HG02610 (cell line): ENCODE measurements around the gene TNNT3.

ENCODE experiments used
- ATAC-seq: cut with Tn5 transposase; IDR thresholded peaks from one replicate; pipeline ENCODE4 v1.9.1; 2021; ENCODE audit warnings: mild to moderate bottlenecking, moderate library complexity; ENCODE audit not compliant: unreplicated experiment

The TNNT3 gene

DNA sequence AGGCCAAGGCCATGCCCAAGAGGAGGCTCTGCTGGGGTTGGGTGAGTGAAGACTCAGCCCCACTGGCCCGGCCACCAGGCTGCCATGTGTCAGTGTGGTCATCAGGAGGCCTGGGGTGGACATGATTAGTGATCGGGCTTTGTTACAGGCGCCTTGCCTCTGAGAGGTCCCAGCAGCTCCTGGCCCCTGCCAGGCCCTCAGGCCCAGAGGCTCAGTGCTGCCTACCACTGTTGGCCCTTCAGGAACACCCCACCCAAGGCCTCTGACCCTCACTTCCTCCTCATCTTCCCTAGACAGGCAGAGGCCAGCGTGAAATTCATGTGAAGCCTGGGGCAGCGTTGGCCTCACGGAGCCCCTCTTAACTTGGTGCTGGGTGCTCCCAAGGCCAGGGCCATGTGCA, 29.8 kb downstream of the TNNT3 start:
- ATAC-seq = no peak

DNA sequence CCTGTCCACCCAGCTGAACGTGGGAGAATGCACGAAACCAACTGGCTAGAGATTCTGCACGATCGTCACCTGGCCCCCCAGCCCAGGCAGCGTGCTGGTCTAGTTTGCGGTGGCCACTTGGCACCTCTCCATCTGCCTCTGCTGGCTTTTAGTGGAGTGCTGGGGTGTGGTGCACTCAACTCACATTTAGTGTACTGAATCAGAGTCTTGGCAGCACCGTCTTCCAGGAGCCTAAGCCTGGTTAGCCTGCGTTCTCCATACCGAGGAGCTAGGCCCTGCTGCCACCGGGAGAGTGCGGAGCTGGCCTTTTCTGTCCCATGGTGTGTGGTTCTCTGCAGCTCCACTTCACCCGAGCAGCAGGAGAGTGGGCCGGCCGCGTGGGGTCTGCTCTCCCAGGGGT, 30.4 kb downstream of the TNNT3 start:
- no peak for ATAC-seq

DNA sequence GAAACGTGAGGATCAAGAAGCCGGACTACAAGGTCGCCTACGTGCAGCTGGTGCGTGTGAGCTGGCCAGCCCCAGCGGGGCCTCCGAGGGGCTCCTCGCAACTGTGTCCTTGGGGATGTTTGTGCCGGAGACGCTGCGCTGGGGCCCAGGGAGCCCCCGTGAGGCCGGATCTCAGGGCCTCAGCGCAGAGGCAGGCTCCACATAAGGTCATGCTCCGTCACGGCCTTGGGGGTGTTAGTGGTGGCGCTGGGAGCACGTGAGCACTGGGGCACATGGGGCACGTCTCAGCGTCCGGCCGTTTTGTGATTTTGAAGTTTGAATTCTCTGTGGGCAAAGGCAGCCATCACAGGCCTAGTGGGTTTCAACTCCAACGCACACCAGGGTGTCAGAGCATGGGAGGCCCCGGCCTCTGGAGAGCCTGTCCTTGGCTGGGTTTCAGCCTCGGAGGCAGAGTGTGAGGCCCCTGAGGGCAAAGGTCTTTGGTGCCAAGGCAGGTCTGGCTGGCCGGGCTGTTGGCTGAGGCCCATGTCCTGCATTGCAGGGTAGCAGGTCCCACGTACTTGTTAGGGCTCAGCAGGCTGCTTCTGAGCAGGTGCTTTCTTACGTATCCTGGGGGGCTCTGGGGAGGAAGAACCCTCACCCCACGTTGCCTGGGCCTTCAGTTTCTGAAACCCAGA, 33.4 kb downstream of the TNNT3 start:
- ATAC-seq = no peak

GRCh38 chr11:1953489-1954266, 34.2 kb downstream of the TNNT3 start:
- ATAC-seq = no peak

GRCh38 chr11:1958367-1958766, 38.9 kb downstream of the TNNT3 start:
- no peak for ATAC-seq

DNA sequence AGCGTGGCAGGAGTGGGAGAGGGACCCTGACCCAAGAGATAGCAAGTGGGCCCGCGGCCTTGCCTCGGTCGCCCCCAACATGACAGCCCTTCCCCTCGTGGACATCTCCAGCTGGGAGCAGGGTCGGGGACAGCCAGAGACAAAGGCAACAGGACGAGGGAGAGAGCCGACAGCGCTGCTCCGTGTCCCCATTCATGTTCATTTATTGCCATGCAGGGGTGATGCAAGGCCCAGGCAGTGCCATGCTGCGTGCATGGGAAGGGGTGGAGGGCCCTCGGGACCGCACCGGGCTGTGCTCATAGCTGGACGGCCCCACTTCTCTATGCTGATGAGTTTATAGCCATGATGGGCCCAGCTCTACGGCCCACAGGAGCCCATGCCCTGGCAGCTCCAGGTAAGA, 40.3 kb downstream of the TNNT3 start:
- no peak for ATAC-seq

DNA sequence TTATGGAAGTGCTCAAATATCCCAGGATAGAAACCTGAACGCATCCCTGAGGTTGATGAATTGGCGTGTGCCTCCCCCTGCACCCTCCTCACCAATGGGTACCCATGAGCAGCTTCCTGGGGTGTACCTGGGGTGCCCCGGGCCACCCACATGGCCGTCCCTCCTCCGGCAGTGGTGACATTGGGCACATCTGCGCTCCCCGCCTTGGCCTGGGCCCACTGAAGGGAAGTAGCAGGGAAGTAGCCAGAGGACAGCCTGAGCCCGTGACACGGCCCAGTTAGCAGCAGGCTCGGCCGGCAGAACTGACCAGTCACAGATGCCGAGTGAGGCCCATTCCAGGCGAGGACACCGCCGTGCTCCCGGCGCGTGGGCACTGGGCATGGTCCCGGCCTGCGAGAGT, 44.4 kb downstream of the TNNT3 start:
- ATAC-seq = no peak

DNA sequence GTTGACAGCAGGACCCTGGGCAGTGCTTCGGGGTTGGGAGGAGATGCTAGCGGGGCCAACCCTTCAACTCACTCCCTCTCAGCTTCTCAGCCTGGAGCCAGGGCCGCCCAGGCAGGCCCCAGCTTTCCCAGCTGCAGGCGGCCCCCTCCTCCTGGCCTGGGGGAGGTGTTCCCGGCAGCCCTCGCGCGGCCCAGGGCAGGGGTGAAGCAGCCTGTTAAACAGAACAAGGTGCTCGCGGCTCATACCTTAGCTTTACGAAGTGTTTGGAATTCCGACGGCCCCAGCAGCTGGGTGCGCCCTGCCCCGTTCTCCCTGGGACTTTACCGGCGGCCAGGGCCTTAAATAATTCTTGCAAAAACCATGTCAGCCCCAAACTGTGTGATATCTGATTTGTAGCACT, 44.8 kb downstream of the TNNT3 start:
- ATAC-seq = no peak

DNA sequence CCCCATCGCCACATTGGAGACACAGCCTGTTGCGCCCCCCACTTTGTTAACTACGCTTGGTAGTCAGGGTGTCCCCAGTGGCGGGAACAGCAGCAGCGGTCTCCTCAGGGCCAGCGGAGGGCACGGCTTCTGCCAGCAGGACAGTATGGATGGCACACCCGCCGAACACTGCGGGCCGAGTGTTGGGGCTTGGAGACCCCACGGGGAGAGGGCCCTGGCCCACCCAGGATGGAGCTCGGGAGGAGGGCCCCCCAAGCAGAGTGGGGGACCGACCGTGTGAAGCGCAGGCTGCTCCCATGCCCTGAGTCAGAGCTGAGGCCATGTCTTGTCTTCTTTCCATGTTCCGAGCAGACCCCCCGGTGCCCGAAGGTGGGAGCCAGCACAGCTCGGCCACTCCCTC, 45.5 kb downstream of the TNNT3 start:
- ATAC-seq = no peak

DNA sequence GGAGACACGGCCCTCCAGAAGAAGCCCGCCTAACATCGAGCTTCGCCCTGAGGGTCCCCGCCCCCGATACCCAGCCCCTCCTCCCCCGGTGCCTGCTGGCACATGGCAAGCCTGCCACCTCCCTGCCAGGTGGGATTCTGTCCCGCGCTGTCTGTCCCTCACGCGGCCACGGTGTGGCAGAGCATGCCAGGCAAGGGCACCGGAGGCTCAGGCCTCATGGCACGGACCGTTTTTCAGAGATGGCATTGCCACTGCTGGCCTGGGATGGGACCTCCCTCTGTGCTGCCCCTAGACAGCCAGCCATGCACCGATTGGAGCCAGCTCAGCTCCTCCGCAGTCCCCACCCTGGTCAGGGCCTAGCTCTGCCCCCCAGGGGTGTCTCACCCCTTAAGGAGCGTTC, 47.0 kb downstream of the TNNT3 start:
- ATAC-seq = no peak

DNA sequence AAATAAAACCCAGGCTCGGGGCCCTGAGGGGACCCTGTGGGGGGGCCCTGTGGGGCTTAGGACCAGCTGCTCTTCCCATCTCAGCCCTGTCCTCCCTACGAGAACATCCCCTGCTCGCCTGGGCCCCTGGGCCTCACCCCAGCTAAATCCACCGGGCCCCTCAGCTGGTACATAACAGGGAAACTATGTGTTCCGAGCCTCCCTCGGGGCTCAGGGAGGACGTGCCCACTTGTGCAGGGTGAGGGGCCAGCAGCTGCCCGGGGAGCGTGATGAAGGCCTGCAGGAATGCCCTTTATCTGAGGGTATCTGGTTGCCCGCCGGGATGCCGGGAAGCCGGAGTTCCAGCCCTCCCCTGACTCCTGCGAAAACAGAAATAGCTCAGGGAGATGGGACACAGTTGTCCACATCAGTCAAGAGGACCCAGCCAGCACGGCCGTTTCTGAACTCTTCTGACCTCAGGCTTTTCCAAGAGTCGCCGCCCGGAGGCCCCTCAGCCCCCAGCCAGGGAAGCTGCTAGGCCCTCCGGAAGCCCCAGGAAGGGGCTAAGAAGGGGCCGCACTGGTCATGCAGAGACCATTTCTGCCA, 48.2 kb downstream of the TNNT3 start:
- no peak for ATAC-seq

- ATAC-seq = no peak
These were observed 49.0 kb downstream of the TNNT3 start for GRCh38 chr11:1968454-1969002.

GRCh38 chr11:1969035-1969434, 49.5 kb downstream of the TNNT3 start:
- no peak for ATAC-seq

GRCh38 chr11:1969776-1970175, 50.3 kb downstream of the TNNT3 start:
- ATAC-seq = no peak

- ATAC-seq = no peak
These were observed 51.5 kb downstream of the TNNT3 start for GRCh38 chr11:1970956-1971355.

DNA sequence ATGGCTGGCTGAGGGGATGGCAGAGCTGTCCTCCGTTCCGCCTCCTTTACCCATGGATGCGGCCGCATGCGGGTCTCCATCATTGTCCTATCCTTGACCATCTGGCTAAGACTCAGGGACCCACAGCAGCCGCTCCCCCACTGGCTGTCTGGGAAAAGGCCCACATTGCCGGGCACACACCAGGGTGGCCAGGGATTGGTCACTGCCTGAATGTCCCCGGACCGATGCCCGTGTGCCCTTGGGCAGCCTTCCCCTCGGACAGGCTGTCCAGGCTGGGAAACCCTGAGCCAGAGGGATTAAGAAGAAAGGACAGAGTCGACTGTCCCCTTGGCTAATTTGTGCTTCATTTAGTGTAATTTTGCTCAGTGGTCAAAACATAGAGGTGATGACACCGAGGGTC, 55.7 kb downstream of the TNNT3 start:
- no peak for ATAC-seq

GRCh38 chr11:1978720-1979473, 59.4 kb downstream of the TNNT3 start:
- no peak for ATAC-seq

- ATAC-seq = no peak
These were observed 60.1 kb downstream of the TNNT3 start for GRCh38 chr11:1979607-1980006.

GRCh38 chr11:1982873-1983600, 63.5 kb downstream of the TNNT3 start:
- ATAC-seq = no peak

- no peak for ATAC-seq
These were observed 64.1 kb downstream of the TNNT3 start for GRCh38 chr11:1983601-1983961.

DNA sequence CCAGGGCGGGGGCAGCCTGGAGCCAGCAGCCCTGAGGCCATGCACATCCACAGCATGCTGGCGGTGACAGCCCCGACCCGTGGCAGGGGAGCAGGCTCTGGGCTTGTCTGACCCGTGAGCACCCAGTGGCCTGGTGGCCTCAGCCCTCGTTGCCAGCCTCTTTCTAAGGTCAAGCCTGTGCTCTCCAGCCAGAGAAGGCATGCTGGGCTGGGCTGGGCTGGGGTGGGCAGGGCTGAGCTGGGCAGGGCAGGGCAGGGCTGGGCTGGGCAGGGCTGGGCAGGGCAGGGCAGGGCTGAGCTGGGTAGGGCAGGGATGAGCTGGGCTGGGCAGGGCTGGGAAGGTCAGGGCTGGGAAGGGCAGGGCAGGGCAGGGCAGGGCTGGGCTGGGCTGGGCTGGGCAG, 67.5 kb downstream of the TNNT3 start:
- ATAC-seq = no peak
